Gastrocnemius medialis (tissue), 4 donors: ENCODE results near the gene MEIOSIN.

ENCODE experiments used
- CTCF ChIP-seq, 5 experiments: fragments of 450-650 bp in 3 of 5; fragments of 200-600 bp in 2 of 5; sonication (generic) in 2 of 5; IDR thresholded peaks in 4 of 5; conservative IDR thresholded peaks in 1 of 5; 1 replicate in 4 of 5; 2 replicates in 1 of 5; pipeline ENCODE4 v1.5.1; 2016 to 2019; ENCODE audit warnings: antibody characterized with exemption in 5 of 5, mild to moderate bottlenecking in 3 of 5, moderate library complexity in 3 of 5
- POLR2A ChIP-seq, 2 donors: fragments of 450-650 bp; IDR thresholded peaks; one replicate each; pipeline ENCODE4 v1.6.1; 2017; ENCODE audit warnings: antibody characterized with exemption in 2 of 2, mild to moderate bottlenecking in 2 of 2, moderate library complexity in 2 of 2

- TF ChIP-seq CTCF (IDR thresholded peaks at IDR 0.05 in 4 of 5, conservative IDR thresholded peaks at IDR 0.05 in 1 of 5), result no peak
- TF ChIP-seq POLR2A (IDR thresholded peaks at IDR 0.05), result peak; percentile 55 to 63
Measured at GRCh38 chr19:45782820-45783785, 49.9 kb downstream of the MEIOSIN start.
